ENCODE results near the gene ATP10B. TPM values are rescaled to one million over a fixed set of nuclear protein-coding genes. Genes with fewer than 3 reads are reported as not detected.

The ATP10B gene
- total RNA-seq, 4 donors from 2014 or later: 63.5 to 112 (median 87.7) TPM

DNA sequence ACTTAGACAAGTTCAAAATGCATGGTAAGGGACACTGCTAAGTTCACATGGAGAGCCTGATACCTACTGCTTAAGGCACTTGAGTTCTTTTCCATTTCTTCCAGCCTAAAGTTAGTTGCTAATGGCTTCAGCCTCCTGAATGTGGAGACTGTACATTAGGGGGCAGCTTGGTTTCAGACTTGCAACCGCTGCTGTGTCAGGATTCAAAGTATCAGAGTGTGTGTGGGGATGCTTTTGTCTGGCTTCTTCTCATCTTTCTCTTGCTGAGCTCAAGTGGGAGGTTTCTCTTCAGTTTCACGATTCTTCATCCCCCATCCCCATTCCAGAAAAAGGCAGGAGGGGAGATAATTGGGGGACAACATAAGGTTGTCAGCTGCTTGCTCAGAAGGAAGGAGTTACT, 49.4 kb downstream of the ATP10B start:
- no peak for DNase-seq
- Histone ChIP-seq H3K4me1 (peaks cover 0 to 20% (median 0%) of the 10 kb centered on the region in 4 donors), H3K4me3 (no peak overlapping the region), H3K9me3 (no peaks in the 10 kb centered on the region), H3K36me3 (no peaks in the 10 kb centered on the region), H3K27ac (no peak overlapping the region), H3K27me3 (no peaks in the 10 kb centered on the region)
- TF ChIP-seq POLR2A (IDR thresholded peaks at IDR 0.05): no peak
- TF ChIP-seq CTCF (IDR thresholded peaks at IDR 0.05): peak in 4 of 6 experiments; percentile 7 to 48 (median 34)

- TF ChIP-seq POLR2A (IDR thresholded peaks at IDR 0.05) (no peak), CTCF (IDR thresholded peaks at IDR 0.05) (no peak)
- Histone ChIP-seq H3K4me3 (no peak overlapping the region), H3K9me3 (no peaks in the 10 kb centered on the region), H3K27ac (no peak overlapping the region), H3K36me3 (no peaks in the 10 kb centered on the region), H3K4me1 (peaks cover 0 to 20% (median 0%) of the 10 kb centered on the region in 4 donors), H3K27me3 (no peaks in the 10 kb centered on the region)
- no peak for DNase-seq
Observed at GRCh38 chr5:160800375-160801275, 51.4 kb downstream of the ATP10B start.

GRCh38 chr5:160799184-160799583, 52.8 kb downstream of the ATP10B start:
- Histone ChIP-seq H3K4me3 (no peak overlapping the region), H3K27me3 (no peaks in the 10 kb centered on the region), H3K4me1 (peaks cover 0 to 20% (median 0%) of the 10 kb centered on the region in 4 donors), H3K36me3 (no peaks in the 10 kb centered on the region), H3K27ac (no peak overlapping the region), H3K9me3 (no peaks in the 10 kb centered on the region)
- DNase-seq: peak in 1 of 3 donors; percentile 47
- TF ChIP-seq CTCF (IDR thresholded peaks at IDR 0.05): no peak
- TF ChIP-seq POLR2A (IDR thresholded peaks at IDR 0.05): no peak

DNA sequence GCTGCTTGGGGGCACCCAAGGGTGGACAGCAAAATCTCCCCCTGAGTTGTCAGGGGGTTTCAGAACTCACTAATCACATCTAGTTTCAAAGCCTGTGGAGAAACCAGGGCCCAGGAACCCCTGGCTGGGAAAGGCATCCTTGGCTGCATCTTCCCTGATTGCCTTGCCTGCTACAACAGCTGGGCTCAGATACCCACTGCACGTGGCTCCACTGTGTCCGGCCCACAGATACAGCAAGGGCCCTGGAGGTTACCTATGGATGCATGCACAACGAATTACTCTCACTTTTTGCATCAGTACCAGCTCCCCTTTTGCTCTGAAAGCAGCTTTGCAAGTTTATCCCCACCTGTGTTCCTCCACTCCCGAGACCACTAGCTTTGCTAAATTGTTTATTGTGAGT, 55.0 kb downstream of the ATP10B start:
- TF ChIP-seq CTCF (IDR thresholded peaks at IDR 0.05): no peak
- TF ChIP-seq POLR2A (IDR thresholded peaks at IDR 0.05): no peak
- no peaks in the 10 kb centered on the region for H3K36me3 ChIP-seq
- H3K4me3 ChIP-seq: no peak overlapping the region
- H3K27me3 ChIP-seq: no peaks in the 10 kb centered on the region
- DNase-seq: no peak
- H3K4me1 ChIP-seq: peaks cover 0 to 20% (median 0%) of the 10 kb centered on the region in 4 donors
- H3K9me3 ChIP-seq: no peaks in the 10 kb centered on the region
- H3K27ac ChIP-seq: no peak overlapping the region

DNA sequence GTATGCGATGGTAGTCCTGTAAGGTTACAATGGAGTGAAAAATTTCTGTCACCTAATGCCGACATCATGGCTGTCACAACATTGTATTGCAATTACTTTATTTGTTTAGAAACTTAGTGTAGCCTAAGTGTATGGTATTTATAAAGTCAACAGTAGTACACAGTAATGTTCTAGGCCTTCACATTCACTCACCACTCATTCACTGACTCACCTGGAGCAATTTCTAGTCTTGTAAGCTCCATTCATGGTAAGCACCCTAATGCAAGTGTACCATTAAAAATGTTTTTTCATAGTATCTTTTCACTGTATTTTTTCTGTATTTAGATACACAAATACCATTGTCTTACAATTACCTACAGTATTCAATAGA, 58.5 kb downstream of the ATP10B start:
- Histone ChIP-seq H3K4me1 (no peaks in the 10 kb centered on the region), H3K27ac (no peak overlapping the region), H3K9me3 (no peaks in the 10 kb centered on the region), H3K36me3 (no peaks in the 10 kb centered on the region), H3K4me3 (no peak overlapping the region), H3K27me3 (no peaks in the 10 kb centered on the region)
- TF ChIP-seq CTCF (IDR thresholded peaks at IDR 0.05) (no peak), POLR2A (IDR thresholded peaks at IDR 0.05) (no peak)
- no peak for DNase-seq

All from Peyer's patch (tissue), 4 donors.